ENCODE data around the gene NRXN3.

Gene NRXN3

DNA sequence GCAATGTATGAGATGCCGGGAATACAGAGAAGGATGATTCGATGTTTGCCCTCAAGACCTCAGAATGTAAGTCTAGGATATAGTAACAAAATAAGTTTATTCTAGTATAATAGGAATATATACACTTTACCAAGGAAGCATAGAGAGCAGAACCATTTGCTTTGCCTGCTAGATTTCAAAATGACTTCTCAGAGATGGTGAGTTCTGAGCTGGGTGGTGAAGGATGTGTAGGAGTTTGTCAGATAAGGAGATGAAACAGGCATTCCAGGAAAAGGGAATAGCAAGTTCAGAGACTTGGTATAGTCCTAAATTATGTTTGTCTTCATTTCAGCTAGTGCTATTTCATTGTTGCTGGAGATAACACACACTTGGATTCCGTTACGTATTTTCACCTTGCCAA is 1385.3 kb downstream of the NRXN3 start:
- CTCF ChIA-PET = no interaction called here

GRCh38 chr14:79557309-79557708 is 1387.1 kb downstream of the NRXN3 start:
- ChIA-PET POLR2A (no interaction called here), CTCF (no interaction called here)
- TF ChIP-seq, protein P1, sequence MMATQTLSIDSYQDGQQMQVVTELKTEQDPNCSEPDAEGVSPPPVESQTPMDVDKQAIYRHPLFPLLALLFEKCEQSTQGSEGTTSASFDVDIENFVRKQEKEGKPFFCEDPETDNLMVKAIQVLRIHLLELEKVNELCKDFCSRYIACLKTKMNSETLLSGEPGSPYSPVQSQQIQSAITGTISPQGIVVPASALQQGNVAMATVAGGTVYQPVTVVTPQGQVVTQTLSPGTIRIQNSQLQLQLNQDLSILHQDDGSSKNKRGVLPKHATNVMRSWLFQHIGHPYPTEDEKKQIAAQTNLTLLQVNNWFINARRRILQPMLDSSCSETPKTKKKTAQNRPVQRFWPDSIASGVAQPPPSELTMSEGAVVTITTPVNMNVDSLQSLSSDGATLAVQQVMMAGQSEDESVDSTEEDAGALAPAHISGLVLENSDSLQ (IDR thresholded peaks at IDR 0.05) = no peak
- TF ChIP-seq TARDBP (IDR thresholded peaks at IDR 0.05) = no peak
- no peak for TF ChIP-seq SUZ12 (IDR thresholded peaks at IDR 0.05)
- TF ChIP-seq FOXA1 (IDR thresholded peaks at IDR 0.05) = no peak
- no peak for TF ChIP-seq L3MBTL2 (conservative IDR thresholded peaks at IDR 0.05)
- no peak for TF ChIP-seq FOXK2 (IDR thresholded peaks at IDR 0.05)
- TF ChIP-seq ARNT (IDR thresholded peaks at IDR 0.05) = no peak
- no peak for TF ChIP-seq NFRKB (IDR thresholded peaks at IDR 0.05)
- no peak for DNase-seq (ENCODE audit: extremely low spot score)

More for the DNA sequence above, 1385.3 kb downstream of the NRXN3 start:
- POLR2A ChIA-PET = no interaction called here
- no peak for TF ChIP-seq L3MBTL2 (conservative IDR thresholded peaks at IDR 0.05)
- no peak for DNase-seq (ENCODE audit: extremely low spot score)

DNA sequence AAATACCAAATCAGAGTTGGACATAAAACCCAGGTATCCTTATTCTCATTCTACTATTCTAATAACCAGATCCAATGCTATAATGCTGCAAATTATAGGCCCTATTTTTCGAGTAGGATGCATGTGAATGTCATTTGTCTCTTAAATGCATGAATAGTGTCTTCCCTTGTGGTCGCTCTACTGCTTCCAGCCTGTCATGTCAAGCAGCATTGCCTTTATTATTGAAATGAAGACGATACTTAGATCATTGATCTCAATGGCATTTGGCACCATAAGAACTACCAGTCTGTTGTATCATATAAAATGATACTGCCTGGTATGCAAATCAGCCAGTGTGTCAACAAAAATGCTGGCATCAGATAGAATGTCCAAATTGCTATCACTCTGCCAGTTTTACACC is 1392.0 kb downstream of the NRXN3 start:
- ChIA-PET CTCF (no interaction called here), POLR2A (no interaction called here)
- TF ChIP-seq LEF1 (IDR thresholded peaks at IDR 0.05; ENCODE audit: borderline replicate concordance) = no peak
- TF ChIP-seq TARDBP (IDR thresholded peaks at IDR 0.05) = no peak
- TF ChIP-seq ZNF384 (IDR thresholded peaks at IDR 0.05) = no peak
- no peak for TF ChIP-seq SUZ12 (IDR thresholded peaks at IDR 0.05)
- no peak for TF ChIP-seq ARNT (IDR thresholded peaks at IDR 0.05)
- no peak for TF ChIP-seq FOXA1 (IDR thresholded peaks at IDR 0.05)
- no peak for TF ChIP-seq SP1 (IDR thresholded peaks at IDR 0.05)
- no peak for TF ChIP-seq L3MBTL2 (conservative IDR thresholded peaks at IDR 0.05)
- TF ChIP-seq, protein P1 (IDR thresholded peaks at IDR 0.05) = no peak
- TF ChIP-seq HDGF (IDR thresholded peaks at IDR 0.05; ENCODE audit: borderline replicate concordance) = no peak
- DNase-seq (ENCODE audit: extremely low spot score) = no peak

DNA sequence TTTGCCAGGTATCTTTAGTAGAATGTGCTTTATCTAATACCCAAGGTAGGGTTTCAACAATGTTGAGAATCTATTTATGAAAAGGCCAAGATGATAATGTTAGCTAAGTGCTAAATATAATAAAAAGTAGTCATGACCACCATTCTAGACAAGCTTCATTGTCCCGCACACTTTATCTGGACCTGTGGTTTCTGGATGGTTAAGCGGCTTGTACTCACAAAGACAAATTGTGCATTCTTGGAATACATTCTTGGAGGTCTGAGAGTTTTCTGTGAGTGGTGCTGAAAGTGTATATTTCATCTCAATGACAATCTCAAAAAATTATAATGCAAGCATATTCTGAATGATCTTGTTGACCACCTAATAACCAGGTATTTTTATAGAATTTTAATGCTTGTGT is 1394.2 kb downstream of the NRXN3 start:
- ChIA-PET POLR2A (no interaction called here), CTCF (interaction anchor here (0.6 to 1.7 kb wide), 2 partner anchors 13 to 20 kb away, joined by 3 to 9 read pairs; no protein-coding TSS in a partner anchor)
- no peak for DNase-seq (ENCODE audit: extremely low spot score)
- TF ChIP-seq SP1 (IDR thresholded peaks at IDR 0.05) (no peak), ZNF384 (IDR thresholded peaks at IDR 0.05) (no peak)

GRCh38 chr14:79567306-79567705 is 1397.1 kb downstream of the NRXN3 start:
- TF ChIP-seq NFRKB (IDR thresholded peaks at IDR 0.05) (no peak), SUZ12 (IDR thresholded peaks at IDR 0.05) (no peak), BHLHE40 (IDR thresholded peaks at IDR 0.05; ENCODE audit: borderline replicate concordance) (no peak), LEF1 (IDR thresholded peaks at IDR 0.05; ENCODE audit: borderline replicate concordance) (no peak), L3MBTL2 (conservative IDR thresholded peaks at IDR 0.05) (no peak), ELF4 (IDR thresholded peaks at IDR 0.05) (no peak), ZNF384 (IDR thresholded peaks at IDR 0.05) (no peak), HDGF (IDR thresholded peaks at IDR 0.05; ENCODE audit: borderline replicate concordance) (no peak), CTBP1 (IDR thresholded peaks at IDR 0.05; ENCODE audit: borderline replicate concordance) (no peak), TARDBP (IDR thresholded peaks at IDR 0.05) (no peak), FOXK2 (IDR thresholded peaks at IDR 0.05) (no peak), FOXM1 (IDR thresholded peaks at IDR 0.05; ENCODE audit: borderline replicate concordance) (no peak), SP1 (IDR thresholded peaks at IDR 0.05) (no peak), ARNT (IDR thresholded peaks at IDR 0.05) (no peak), FOXA1 (IDR thresholded peaks at IDR 0.05) (no peak)
- TF ChIP-seq, protein P1 (IDR thresholded peaks at IDR 0.05) = no peak
- POLR2A ChIA-PET = no interaction called here
- CTCF ChIA-PET = no interaction called here
- DNase-seq (ENCODE audit: extremely low spot score) = no peak

- TF ChIP-seq SUZ12 (IDR thresholded peaks at IDR 0.05) (no peak), BHLHE40 (IDR thresholded peaks at IDR 0.05; ENCODE audit: borderline replicate concordance) (no peak), ARNT (IDR thresholded peaks at IDR 0.05) (no peak), FOXA1 (IDR thresholded peaks at IDR 0.05) (no peak), FOXK2 (IDR thresholded peaks at IDR 0.05) (no peak), ZNF384 (IDR thresholded peaks at IDR 0.05) (no peak), SP1 (IDR thresholded peaks at IDR 0.05) (no peak), CTBP1 (IDR thresholded peaks at IDR 0.05; ENCODE audit: borderline replicate concordance) (no peak), HDGF (IDR thresholded peaks at IDR 0.05; ENCODE audit: borderline replicate concordance) (no peak), TARDBP (IDR thresholded peaks at IDR 0.05) (no peak), LEF1 (IDR thresholded peaks at IDR 0.05; ENCODE audit: borderline replicate concordance) (no peak), NFRKB (IDR thresholded peaks at IDR 0.05) (no peak), FOXM1 (IDR thresholded peaks at IDR 0.05; ENCODE audit: borderline replicate concordance) (no peak), L3MBTL2 (conservative IDR thresholded peaks at IDR 0.05) (no peak), ELF4 (IDR thresholded peaks at IDR 0.05) (no peak)
- TF ChIP-seq, protein P1 (IDR thresholded peaks at IDR 0.05) = no peak
- ChIA-PET POLR2A (no interaction called here), CTCF (no interaction called here)
- no peak for DNase-seq (ENCODE audit: extremely low spot score)
Measured at GRCh38 chr14:79568594-79568993, 1398.4 kb downstream of the NRXN3 start.

All from HEK293T (cell line).